H1 (cell line): ENCODE data around the gene MRC2. TPM values are rescaled to one million over a fixed set of nuclear protein-coding genes. Genes with fewer than 3 reads are reported as not detected.

Experiments
- CTCF ChIA-PET: fragments of 300-600 bp; sonication (Branson Sonifier 250); formaldehyde crosslinking; loops from one replicate; lab custom pipeline; 2021; ENCODE audit not compliant: partially characterized antibody; lab: Charles Lee
- POLR2A ChIA-PET: fragments of 300-600 bp; sonication (Branson Sonifier 250); formaldehyde crosslinking; loops from one replicate; lab custom pipeline; 2021; ENCODE audit warnings: inconsistent platforms; ENCODE audit not compliant: partially characterized antibody; lab: Charles Lee
- DNase-seq, 2 experiments: peaks; one replicate each; pipeline versions ENCODE4 v3.0.0 to v3.0.0-alpha.2; 2010 to 2022; ENCODE audit warnings: low spot score in 2 of 2, low read depth in 1 of 2, mixed read lengths in 1 of 2
- FAIRE-seq: peaks from 2 replicates; lab custom pipeline; 2011; peaks lifted over from hg19 to GRCh38; lab: Jason Lieb, UNC
- H2AFZ ChIP-seq: 2 replicates; pipeline ENCODE4 v1.8.1; 2012; ENCODE audit warnings: low read length, inconsistent platforms
- H2AK5ac ChIP-seq: 2 replicates; pipeline ENCODE4 v1.6.1; 2013; ENCODE audit warnings: low read depth, low read length
- H2BK120ac ChIP-seq: replicated peaks from 2 replicates; pipeline ENCODE3; 2013; ENCODE audit warnings: low read depth, low read length, inconsistent platforms
- H2BK12ac ChIP-seq: 2 replicates; pipeline ENCODE4 v1.6.1; 2013; ENCODE audit warnings: low read depth, low read length
- H2BK15ac ChIP-seq: 2 replicates; pipeline ENCODE4 v1.6.1; 2013; ENCODE audit warnings: low read length
- H2BK20ac ChIP-seq: 2 replicates; pipeline ENCODE4 v1.6.1; 2013; ENCODE audit warnings: low read length
- H2BK5ac ChIP-seq: 2 replicates; pipeline ENCODE4 v1.6.1; 2013; ENCODE audit warnings: low read depth, low read length
- H3K14ac ChIP-seq: 2 replicates; pipeline ENCODE4 v1.6.1; 2013; ENCODE audit warnings: inconsistent platforms; ENCODE audit not compliant: insufficient read length
- H3K18ac ChIP-seq: 2 replicates; pipeline ENCODE4 v1.6.1; 2013; ENCODE audit warnings: low read length; ENCODE audit errors: extremely low read depth
- H3K23ac ChIP-seq: 2 replicates; pipeline ENCODE4 v1.6.1; 2013; ENCODE audit warnings: inconsistent platforms; ENCODE audit not compliant: insufficient read length
- H3K23me2 ChIP-seq: 2 replicates; pipeline ENCODE4 v1.6.1; 2013; ENCODE audit warnings: low read depth, low read length
- H3K27ac ChIP-seq: 2 replicates; pipeline ENCODE4 v1.6.1; 2011; ENCODE audit warnings: low read depth, low read length, inconsistent platforms
- H3K27me3 ChIP-seq, 4 experiments: replicated peaks in 1 of 4; 1 replicate in 1 of 4; 2 replicates in 3 of 4; pipeline versions ENCODE4 v1.6.1 to v1.8.1; 2011 to 2013; ENCODE audit warnings: low read length in 3 of 4, mild to moderate bottlenecking in 3 of 4, inconsistent platforms in 2 of 4, mixed read lengths in 2 of 4, moderate library complexity in 1 of 4; ENCODE audit not compliant: control insufficient read depth in 3 of 4, insufficient read depth in 3 of 4; ENCODE audit errors: extremely low read depth in 1 of 4
- H3K36me3 ChIP-seq, 4 experiments: 2 replicates each; pipeline versions ENCODE4 v1.6.1 to v1.8.1; 2011 to 2013; ENCODE audit warnings: mild to moderate bottlenecking in 4 of 4, low read length in 3 of 4, moderate library complexity in 2 of 4, control low read depth in 1 of 4, inconsistent platforms in 1 of 4; ENCODE audit not compliant: insufficient read depth in 4 of 4, control insufficient read depth in 2 of 4
- H3K4ac ChIP-seq: replicated peaks from 2 replicates; pipeline ENCODE3; 2013; ENCODE audit warnings: low read length, low read depth, mixed read lengths, inconsistent platforms; ENCODE audit not compliant: insufficient read length
- H3K4me1 ChIP-seq, 4 experiments: replicated peaks in 1 of 4; 1 replicate in 1 of 4; 2 replicates in 3 of 4; pipeline versions ENCODE4 v1.6.1 to v1.8.1; 2011 to 2013; ENCODE audit warnings: low read length in 3 of 4, inconsistent platforms in 2 of 4, mixed read lengths in 1 of 4; ENCODE audit not compliant: insufficient read depth in 4 of 4, control insufficient read depth in 3 of 4
- H3K4me2 ChIP-seq, 2 experiments: 2 replicates each; pipeline versions ENCODE4 v1.6.1 to v1.8.1; 2011 to 2013; ENCODE audit warnings: low read depth in 2 of 2, low read length in 2 of 2, control low read depth in 1 of 2, inconsistent platforms in 1 of 2, mild to moderate bottlenecking in 1 of 2; ENCODE audit not compliant: insufficient read depth in 1 of 2
- H3K4me3 ChIP-seq, 4 experiments: fragments of 200-600, 300-600 bp in 1 of 4; sonication (generic), shearing (Covaris generic), sonication (Bioruptor Twin) in 1 of 4; 2 replicates each; pipeline versions ENCODE4 v1.5.1 to v1.8.1; 2011 to 2016; ENCODE audit warnings: low read length in 4 of 4, low read depth in 3 of 4, control low read depth in 2 of 4, inconsistent platforms in 2 of 4, mild to moderate bottlenecking in 2 of 4, mixed read lengths in 1 of 4, moderate library complexity in 1 of 4; ENCODE audit not compliant: insufficient read depth in 2 of 4; ENCODE audit errors: extremely low read depth in 1 of 4
- H3K56ac ChIP-seq: replicated peaks from 2 replicates; pipeline ENCODE3; 2013; ENCODE audit warnings: low read depth, mild to moderate bottlenecking, mixed read lengths, low read length, inconsistent platforms; ENCODE audit not compliant: insufficient read length
- H3K79me1 ChIP-seq: 2 replicates; pipeline ENCODE4 v1.6.1; 2013; ENCODE audit warnings: low read depth, low read length, control low read depth
- H3K79me2 ChIP-seq, 2 experiments: 2 replicates each; pipeline versions ENCODE4 v1.6.1 to v1.8.1; 2012 to 2013; ENCODE audit warnings: low read length in 2 of 2, mild to moderate bottlenecking in 2 of 2, inconsistent platforms in 1 of 2; ENCODE audit not compliant: insufficient read depth in 2 of 2, control insufficient read depth in 1 of 2
- H3K9ac ChIP-seq, 4 experiments: replicated peaks in 1 of 4; 1 replicate in 1 of 4; 2 replicates in 3 of 4; pipeline versions ENCODE4 v1.6.1 to v1.8.1; 2011 to 2013; ENCODE audit warnings: low read depth in 3 of 4, low read length in 3 of 4, control low read depth in 2 of 4, mild to moderate bottlenecking in 2 of 4, moderate library complexity in 2 of 4, inconsistent platforms in 1 of 4; ENCODE audit errors: extremely low read depth in 1 of 4
- H3K9me3 ChIP-seq, 2 experiments: 2 replicates each; pipeline versions ENCODE4 v1.6.1 to v1.8.1; 2012 to 2013; ENCODE audit warnings: mild to moderate bottlenecking in 2 of 2, moderate library complexity in 2 of 2, control low read depth in 1 of 2, inconsistent platforms in 1 of 2, low read depth in 1 of 2, low read length in 1 of 2, mixed read lengths in 1 of 2; ENCODE audit not compliant: insufficient read depth in 2 of 2
- H4K20me1 ChIP-seq, 2 experiments: replicated peaks in 1 of 2; 2 replicates each; pipeline versions ENCODE3 to v1.8.1; 2011 to 2013; ENCODE audit warnings: inconsistent platforms in 2 of 2, low read length in 2 of 2, mild to moderate bottlenecking in 1 of 2; ENCODE audit not compliant: insufficient read depth in 2 of 2, control insufficient read depth in 1 of 2
- H4K5ac ChIP-seq: 2 replicates; pipeline ENCODE4 v1.6.1; 2013; ENCODE audit warnings: low read length, low read depth, mixed read lengths, inconsistent platforms; ENCODE audit not compliant: insufficient read length
- H4K8ac ChIP-seq: 2 replicates; pipeline ENCODE4 v1.8.0; 2013; ENCODE audit warnings: mild to moderate bottlenecking, moderate library complexity, low read length, inconsistent platforms; ENCODE audit not compliant: insufficient read depth; ENCODE audit errors: extremely low read depth
- H4K91ac ChIP-seq: replicated peaks from 2 replicates; pipeline ENCODE3; 2013; ENCODE audit warnings: low read length, mixed read lengths, inconsistent platforms; ENCODE audit not compliant: insufficient read length
- E2F6 ChIP-seq: IDR thresholded peaks from 2 replicates; pipeline ENCODE4 v1.6.1; 2012; ENCODE audit warnings: inconsistent platforms
- WGBS, 2 experiments: shearing (Covaris generic) in 1 of 2; methylation state at CpG; one replicate each; pipeline versions ENCODE4 v1.1.6 to v1.1.7; 2013 to 2015; ENCODE audit warnings: low lambda C conversion rate in 2 of 2, mixed read lengths in 2 of 2, inconsistent platforms in 1 of 2, low coverage in 1 of 2, missing lambda C conversion rate in 1 of 2; ENCODE audit not compliant: insufficient replicate concordance in 2 of 2, insufficient coverage in 1 of 2, insufficient read length in 1 of 2; ENCODE audit errors: extremely low coverage in 1 of 2, missing lambda C conversion rate in 1 of 2; 5-methylcytosine and 5-hydroxymethylcytosine counted together
- polyA plus RNA-seq, 7 experiments: library from polyadenylated mRNA; depleted of rRNA in 3 of 7; stranded (reverse) in 5 of 7; unstranded in 2 of 7; fragments of >200 nt in 5 of 7; fragments of 200-250 nt in 2 of 7; gene quantifications; 1 replicate in 5 of 7; 2 replicates in 1 of 7; 4 replicates in 1 of 7; pipeline versions ENCODE4 v1.2.1 to v1.2.3, GENCODE V29; 2011 to 2013; ENCODE audit warnings: missing spikeins in 2 of 7, mixed read lengths in 2 of 7
- total RNA-seq: library from RNA; stranded (reverse); fragmentation: NEBNext Ultra II Directional; extraction: Animal tissue kit (Norgen Biotek cat#: 25700); gene quantifications from 2 replicates; pipeline ENCODE4 v1.2.1, GENCODE V29; 2021

MRC2 gene
- total and polyA plus RNA-seq, 2 of the 8 experiments (the other 6 are each of a cell fraction or from before 2014, with no cell fraction given) = 7.0 to 24.2 TPM

- H3K4me1 ChIP-seq = peaks cover 0 to 12% (median 6%) of the 10 kb centered on the region in 4 experiments; a peak in 6 of 7 replicates
- no peak for TF ChIP-seq E2F6
- H2AFZ ChIP-seq = no peak overlapping the region
- no peaks in the 10 kb centered on the region for H3K79me2 ChIP-seq
- H3K9ac ChIP-seq = no peak overlapping the region
- no peak overlapping the region for H4K5ac ChIP-seq
- 93% methylated on average over 10 of the region's 10 CpGs; no CpG with 5 or more reads in 1 of the 2 experiments for WGBS, 2 experiments
- peaks cover 3% of the 10 kb centered on the region; the same call in 1 of the 2 replicates for H3K79me1 ChIP-seq
- no peak overlapping the region; the same call in 1 of the 2 replicates for H3K18ac ChIP-seq
- no peak overlapping the region for H3K4ac ChIP-seq
- H2AK5ac ChIP-seq = no peak overlapping the region
- no peak overlapping the region for H3K56ac ChIP-seq
- no peaks in the 10 kb centered on the region for H3K9me3 ChIP-seq
- no peak overlapping the region for H2BK15ac ChIP-seq
- no peak overlapping the region for H2BK12ac ChIP-seq
- H4K8ac ChIP-seq = no peak overlapping the region; the same call in none of the 2 replicates
- no peak overlapping the region for H3K14ac ChIP-seq
- POLR2A ChIA-PET = interaction anchor here (0.8 to 1.6 kb wide), 2 partner anchors 14 kb away, joined by 3 to 4 read pairs; no protein-coding TSS in a partner anchor
- no peaks in the 10 kb centered on the region for H4K20me1 ChIP-seq
- H3K27me3 ChIP-seq = no peaks in the 10 kb centered on the region
- no peak overlapping the region for H3K4me3 ChIP-seq
- no peak for FAIRE-seq
- H2BK20ac ChIP-seq = no peak overlapping the region
- H3K36me3 ChIP-seq = peaks cover 0 to 2% (median under 1%) of the 10 kb centered on the region in 4 experiments; a peak in 4 of 8 replicates
- no peak overlapping the region for H3K27ac ChIP-seq
- no peak overlapping the region for H2BK120ac ChIP-seq
- no peak for DNase-seq
- no peak overlapping the region for H4K91ac ChIP-seq
- no peak overlapping the region for H3K4me2 ChIP-seq
- no peaks in the 10 kb centered on the region for H3K23me2 ChIP-seq
- no peak overlapping the region for H2BK5ac ChIP-seq
- CTCF ChIA-PET = interaction anchor here (0.8 to 2.4 kb wide), 3 partner anchors 11 to 81 kb away, joined by 3 to 7 read pairs (median 6); no protein-coding TSS in a partner anchor
- no peak overlapping the region for H3K23ac ChIP-seq
Observed at GRCh38 chr17:62619417-62620155, 7.9 kb upstream of the MRC2 start.
